ENCODE measurements around the gene LYPD6B. TPM values are rescaled to one million over a fixed set of nuclear protein-coding genes. Genes with fewer than 3 reads are reported as not detected.

Gene LYPD6B
- total and polyA plus RNA-seq, 10 of the 15 experiments (the other 5 are each of a cell fraction or from before 2014, with no cell fraction given) = 1.0 to 6.6 (median 4.0) TPM

GRCh38 chr2:149246186-149246585 is 207.7 kb downstream of the LYPD6B start:
- 64% methylated on average over 3 of the region's 3 CpGs for WGBS (ENCODE audit: insufficient coverage, insufficient replicate concordance, low lambda C conversion rate, missing lambda C conversion rate)
- no peak overlapping the region for H3K27ac ChIP-seq (ENCODE audit: control insufficient read depth, insufficient read depth)
- no peaks in the 10 kb centered on the region for H4K20me1 ChIP-seq (ENCODE audit: control insufficient read depth, insufficient read depth)
- H2AFZ ChIP-seq (ENCODE audit: control insufficient read depth, low read depth, low read length) = no peak overlapping the region
- H3K9me3 ChIP-seq (replicated peaks; ENCODE audit: control insufficient read depth, insufficient read depth, low read length) = no peaks in the 10 kb centered on the region
- DNase-seq (ENCODE audit: low read depth, low spot score) (no peak), FAIRE-seq (no peak), ATAC-seq (no peak)
- ChIA-PET CTCF (interaction anchor here (1.0 to 1.8 kb wide), 2 partner anchors 37 to 229 kb away, joined by 3 read pairs; no protein-coding TSS in a partner anchor), SMC1A (ENCODE audit: uncharacterized antibody, unreplicated experiment) (interaction anchor here (0.7 kb wide), 1 partner anchor 47 kb away, joined by 3 read pairs; no protein-coding TSS in a partner anchor), POLR2A (no interaction called here), RAD21 (ENCODE audit: unreplicated experiment) (no interaction called here)
- BruUV-seq (replicated peaks) = no TSS peak
- no peaks in the 10 kb centered on the region for H3K27me3 ChIP-seq (replicated peaks in 1 of 2; ENCODE audit: control insufficient read depth in 2 of 2, insufficient read depth in 2 of 2, low read length in 1 of 2)
- intact Hi-C loops (cut with micrococcal nuclease; ENCODE audit: unreplicated experiment) = no loop called here
- TF ChIP-seq ATF7 (IDR thresholded peaks at IDR 0.05; ENCODE audit: low read depth) (no peak), DPF2 (IDR thresholded peaks at IDR 0.05) (no peak), CUX1 (IDR thresholded peaks at IDR 0.05; ENCODE audit: insufficient replicate concordance, low read depth, low read length) (no peak), ZNF274 (IDR thresholded peaks at IDR 0.05; ENCODE audit: insufficient read depth, insufficient read length) (no peak), PAX5 (IDR thresholded peaks at IDR 0.05; ENCODE audit: borderline replicate concordance, low read depth, low read length) (no peak), RAD21 (IDR thresholded peaks at IDR 0.05; ENCODE audit: insufficient read depth, low read depth, low read length) (no peak), FOXK2 (IDR thresholded peaks at IDR 0.05) (no peak), HDAC6 (IDR thresholded peaks at IDR 0.05; ENCODE audit: unreplicated experiment) (no peak), CEBPZ (IDR thresholded peaks at IDR 0.05; ENCODE audit: low read depth, low read length) (no peak), CBFB (IDR thresholded peaks at IDR 0.05; ENCODE audit: low read depth) (no peak), BHLHE40 (IDR thresholded peaks at IDR 0.05; ENCODE audit: borderline replicate concordance in 1 of 2, low read depth in 2 of 2, low read length in 1 of 2) (no peak), JUNB (IDR thresholded peaks at IDR 0.05) (no peak), MLLT1 (IDR thresholded peaks at IDR 0.05) (no peak), RFX5 (IDR thresholded peaks at IDR 0.05; ENCODE audit: low read depth, low read length) (no peak), MEF2A (IDR thresholded peaks at IDR 0.05; ENCODE audit: insufficient read depth, low read depth, low read length) (no peak)
- no peaks in the 10 kb centered on the region for H3K4me1 ChIP-seq (ENCODE audit: control insufficient read depth, insufficient read depth, low read length)
- no peaks in the 10 kb centered on the region for H3K79me2 ChIP-seq (ENCODE audit: control insufficient read depth, insufficient read depth, low read length)
- no peak overlapping the region for H3K4me3 ChIP-seq
- H3K9ac ChIP-seq (ENCODE audit: control insufficient read depth, insufficient read depth, low read length) = no peak overlapping the region
- H3K4me2 ChIP-seq (ENCODE audit: control insufficient read depth, insufficient read depth) = no peak overlapping the region
- in situ Hi-C loops (cut with MboI) = no loop called here
- no peaks in the 10 kb centered on the region for H3K36me3 ChIP-seq (ENCODE audit: control insufficient read depth in 2 of 2, insufficient read depth in 2 of 2, low read length in 1 of 2)
